ENCODE results near the gene PGLYRP2. TPM values are rescaled to one million over a fixed set of nuclear protein-coding genes. Genes with fewer than 3 reads are reported as not detected.

The PGLYRP2 gene
- total and polyA plus RNA-seq, 12 donors: not detected

- intact Hi-C loops (cut with DNase I): loop anchor here (5.0 to 10.0 kb wide), 2 partner anchors 104 to 107 kb away; no protein-coding TSS in a partner anchor
- TF ChIP-seq CTCF (IDR thresholded peaks at IDR 0.05) (no peak), POLR2A (IDR thresholded peaks at IDR 0.05) (no peak)
- Histone ChIP-seq H3K36me3 (replicated peaks in 1 of 2) (no peaks in the 10 kb centered on the region), H3K27me3 (peaks cover 6% of the 10 kb centered on the region), H3K27ac (peak overlapping the region in 3 of 5 donors; percentile 28 to 96 (median 65)), H3K9me3 (replicated peaks in 1 of 3) (no peaks in the 10 kb centered on the region), H3K4me3 (no peak overlapping the region), H3K4me1 (replicated peaks in 1 of 2) (peaks cover 7 to 10% of the 10 kb centered on the region in 2 donors)
- WGBS, 4 donors: 86 to 96% (median 90%) methylated on average over 1 of the region's 1 CpG
- peak in 1 of 7 donors; percentile 16 for DNase-seq
Observed at GRCh38 chr19:15450528-15450890, 28.8 kb downstream of the PGLYRP2 start.

GRCh38 chr19:15449620-15450527 is 29.4 kb downstream of the PGLYRP2 start, which contains the start of gene WIZ:
TSS of gene WIZ (minus strand) at chr19:15449956. CDS start at chr19:15448307, 1,649 bp downstream.
- Histone ChIP-seq H3K36me3 (replicated peaks in 1 of 2) (no peaks in the 10 kb centered on the region), H3K9me3 (replicated peaks in 1 of 3) (no peaks in the 10 kb centered on the region), H3K27me3 (no peaks in the 10 kb centered on the region), H3K4me3 (peak within 1 kb of the TSS in 3 of 4 donors; percentile 10 to 93 (median 62)), H3K27ac (peak within 1 kb of the TSS in 4 of 5 donors; percentile 64 to 96 (median 68)), H3K4me1 (replicated peaks in 1 of 2) (peaks cover 7 to 10% of the 10 kb centered on the region in 2 donors)
- 2 to 43% (median 10%) methylated on average over 1 to 72 of the region's 77 CpGs for WGBS, 4 donors
- intact Hi-C loops (cut with DNase I): loop anchor here (5.0 to 10.0 kb wide), 2 partner anchors 105 to 107 kb away; no protein-coding TSS in a partner anchor
- peak; percentile 87 to 93 (median 91) for DNase-seq
- no peak for TF ChIP-seq CTCF (IDR thresholded peaks at IDR 0.05)
- TF ChIP-seq POLR2A (IDR thresholded peaks at IDR 0.05): no peak

GRCh38 chr19:15448778-15449619 is 30.3 kb downstream of the PGLYRP2 start:
- Histone ChIP-seq H3K4me3 (peak overlapping the region in 3 of 4 donors; percentile 10 to 93 (median 62)), H3K9me3 (replicated peaks in 1 of 3) (no peaks in the 10 kb centered on the region), H3K27me3 (no peaks in the 10 kb centered on the region), H3K4me1 (replicated peaks in 1 of 2) (peaks cover 7 to 10% of the 10 kb centered on the region in 2 donors), H3K27ac (peak overlapping the region in 4 of 5 donors; percentile 64 to 96 (median 68)), H3K36me3 (replicated peaks in 1 of 2) (no peaks in the 10 kb centered on the region)
- TF ChIP-seq CTCF (IDR thresholded peaks at IDR 0.05) (peak in 1 of 6 experiments; percentile 11), POLR2A (IDR thresholded peaks at IDR 0.05) (no peak)
- WGBS, 4 donors: 3 to 8% (median 4%) methylated on average over 10 to 42 of the region's 43 CpGs
- DNase-seq: peak in 4 of 7 donors; percentile 37 to 58 (median 44)
- intact Hi-C loops (cut with DNase I): no loop called here

All from adrenal gland (tissue), 12 donors.